SK-N-SH (cell line): Measurements from ENCODE around the gene SPAG8. TPM values are rescaled to one million over a fixed set of nuclear protein-coding genes. Genes with fewer than 3 reads are reported as not detected.

Source experiments
- CTCF ChIA-PET: fragments of 300-600, 350-600 bp; formaldehyde crosslinking; extraction: SDS; loops from one replicate; lab custom pipeline; 2021; lab: Yijun Ruan, JAX
- POLR2A ChIA-PET: fragments of 350-600 bp; sonication (Branson Sonifier 250); formaldehyde crosslinking; extraction: SDS; loops from one replicate; lab custom pipeline; 2020; ENCODE audit warnings: antibody characterized with exemption, inconsistent platforms; lab: Yijun Ruan, JAX
- DNase-seq: peaks from one replicate; pipeline ENCODE4 v3.0.0; 2012
- H2AFZ ChIP-seq: fragments of 200-600 bp; sonication (generic); 2 replicates; pipeline ENCODE4 v1.8.1; 2016; ENCODE audit warnings: antibody characterized with exemption, mild to moderate bottlenecking, low read depth
- H3F3A ChIP-seq: fragments of 200-600 bp; sonication (generic); replicated peaks from 2 replicates; pipeline ENCODE3; 2016; ENCODE audit warnings: antibody characterized with exemption, mild to moderate bottlenecking; ENCODE audit not compliant: insufficient read depth
- H3K27ac ChIP-seq, 2 experiments: fragments of 200-500 bp in 1 of 2; fragments of 200-600 bp in 1 of 2; sonication (Bioruptor generic) in 1 of 2; sonication (generic), shearing (Covaris generic) in 1 of 2; 2 replicates each; pipeline versions ENCODE4 v1.5.1 to v1.6.1; 2014 to 2016; ENCODE audit warnings: low read depth in 2 of 2, inconsistent platforms in 1 of 2, low read length in 1 of 2, mild to moderate bottlenecking in 1 of 2, mixed read lengths in 1 of 2
- H3K27me3 ChIP-seq: fragments of 200-600 bp; sonication (generic), shearing (Covaris generic); 2 replicates; pipeline ENCODE4 v1.6.1; 2016; ENCODE audit warnings: mixed run types; ENCODE audit not compliant: insufficient read depth
- H3K36me3 ChIP-seq, 2 experiments: fragments of 200-500 bp in 1 of 2; fragments of 200-600 bp in 1 of 2; sonication (Bioruptor generic) in 1 of 2; sonication (generic) in 1 of 2; replicated peaks in 1 of 2; 2 replicates each; pipeline versions ENCODE3 to v1.5.1; 2014 to 2016; ENCODE audit warnings: low read length in 1 of 2, mild to moderate bottlenecking in 1 of 2; ENCODE audit not compliant: insufficient read depth in 2 of 2, control insufficient read depth in 1 of 2
- H3K4me1 ChIP-seq, 2 experiments: fragments of 200-500 bp in 1 of 2; fragments of 200-600 bp in 1 of 2; sonication (Bioruptor generic) in 1 of 2; sonication (generic), shearing (Covaris generic) in 1 of 2; 2 replicates each; pipeline versions ENCODE4 v1.5.1 to v1.6.1; 2014 to 2016; ENCODE audit warnings: low read depth in 1 of 2, low read length in 1 of 2, mixed run types in 1 of 2; ENCODE audit not compliant: insufficient read depth in 2 of 2, control insufficient read depth in 1 of 2
- H3K4me2 ChIP-seq: fragments of 200-600 bp; sonication (generic), shearing (Covaris generic); 2 replicates; pipeline ENCODE4 v1.6.1; 2017; ENCODE audit warnings: mixed run types
- H3K4me3 ChIP-seq, 2 experiments: fragments of 200-500 bp in 1 of 2; fragments of 200-600 bp in 1 of 2; sonication (Bioruptor generic) in 1 of 2; sonication (generic), shearing (Covaris generic) in 1 of 2; 2 replicates each; pipeline versions ENCODE4 v1.5.1 to v1.8.1; 2014 to 2016; ENCODE audit warnings: low read depth in 2 of 2, inconsistent platforms in 1 of 2, low read length in 1 of 2, mild to moderate bottlenecking in 1 of 2, mixed read lengths in 1 of 2, moderate library complexity in 1 of 2
- H3K79me2 ChIP-seq: fragments of 200-600 bp; sonication (generic); 2 replicates; pipeline ENCODE4 v1.8.1; 2017; ENCODE audit warnings: mild to moderate bottlenecking; ENCODE audit not compliant: insufficient read depth
- H3K9ac ChIP-seq: fragments of 200-600 bp; sonication (generic); 2 replicates; pipeline ENCODE4 v1.6.1; 2017; ENCODE audit warnings: mixed run types
- H3K9me2 ChIP-seq: fragments of 200-600 bp; sonication (generic); 2 replicates; pipeline ENCODE4 v1.6.1; 2017; ENCODE audit warnings: mixed run types
- H3K9me3 ChIP-seq: fragments of 200-600 bp; sonication (generic); 2 replicates; pipeline ENCODE4 v1.6.1; 2017; ENCODE audit warnings: mixed run types, mild to moderate bottlenecking, moderate library complexity
- H4K20me1 ChIP-seq: fragments of 200-600 bp; sonication (generic); 2 replicates; pipeline ENCODE4 v1.6.1; 2017; ENCODE audit warnings: mild to moderate bottlenecking, mixed run types; ENCODE audit not compliant: insufficient read depth
- FOXJ3 ChIP-seq: sonication (generic); formaldehyde crosslinking; IDR thresholded peaks from 2 replicates; pipeline ENCODE4 v1.5.1; 2020; ENCODE audit warnings: mild to moderate bottlenecking, missing genetic modification reagents
- GABPA ChIP-seq: IDR thresholded peaks from 2 replicates; pipeline ENCODE4 v1.4.0; 2012; ENCODE audit warnings: low read depth, mild to moderate bottlenecking
- GATA2 ChIP-seq: sonication (generic); formaldehyde crosslinking; IDR thresholded peaks from 2 replicates; pipeline ENCODE4 v1.5.0; 2020; ENCODE audit warnings: mild to moderate bottlenecking, missing genetic modification reagents
- IRF3 ChIP-seq: fragments of 150-350 bp; IDR thresholded peaks from 2 replicates; pipeline ENCODE4 v1.6.1; 2016; ENCODE audit warnings: mild to moderate bottlenecking, low read depth, low read length
- NRF1 ChIP-seq: IDR thresholded peaks from 2 replicates; pipeline ENCODE4 v1.6.1; 2012; ENCODE audit warnings: low read depth, mild to moderate bottlenecking, low read length
- RAD21 ChIP-seq: IDR thresholded peaks from 2 replicates; pipeline ENCODE4 v1.6.1; 2012; ENCODE audit warnings: mild to moderate bottlenecking, low read length
- RCOR1 ChIP-seq: fragments of 150-350 bp; IDR thresholded peaks from 2 replicates; pipeline ENCODE4 v1.6.1; 2017; ENCODE audit warnings: antibody characterized with exemption, low read length
- REST ChIP-seq: IDR thresholded peaks from 2 replicates; pipeline ENCODE4 v1.6.1; 2012; ENCODE audit warnings: mild to moderate bottlenecking, low read depth, low read length, moderate library complexity
- RFX5 ChIP-seq: IDR thresholded peaks from 2 replicates; pipeline ENCODE4 v1.6.1; 2012; ENCODE audit warnings: mild to moderate bottlenecking, improper control_type of control experiment, low read length
- USF2 ChIP-seq: fragments of 150-350 bp; IDR thresholded peaks from 2 replicates; pipeline ENCODE4 v1.6.1; 2017; ENCODE audit warnings: antibody characterized with exemption, low read length, low read depth, borderline replicate concordance
- WGBS: methylation state at CpG from one replicate; pipeline ENCODE4 v1.1.6; 2017; ENCODE audit warnings: low lambda C conversion rate; 5-methylcytosine and 5-hydroxymethylcytosine counted together
- polyA plus RNA-seq, 3 experiments: library from polyadenylated mRNA; depleted of rRNA; stranded (reverse); fragments of >200 nt; gene quantifications; 2 replicates each; pipeline ENCODE4 v1.2.3, GENCODE V29; 2012

The SPAG8 gene
- polyA plus RNA-seq, 1 of the 3 experiments (the other 2 are of a cell fraction): 1.5 TPM

GRCh38 chr9:35763181-35763580 lies 48.9 kb downstream of the SPAG8 start (continued):
- TF ChIP-seq RFX5 (no peak), RAD21 (no peak), USF2 (no peak), RCOR1 (no peak), REST (no peak), NRF1 (no peak), GATA2 (CRISPR knock-in tag) (no peak)

GRCh38 chr9:35760651-35761050 lies 51.4 kb downstream of the SPAG8 start:
- DNase-seq: no peak
- Histone ChIP-seq H3K4me2 (peak overlapping the region; percentile 20; the same call in 1 of the 2 replicates), H3K9me3 (no peaks in the 10 kb centered on the region), H3K4me3 (no peak overlapping the region), H3K36me3 (peaks cover 0 to 4% of the 10 kb centered on the region in 2 experiments), H3F3A (peaks cover 14% of the 10 kb centered on the region), H3K27me3 (no peaks in the 10 kb centered on the region), H3K9me2 (no peaks in the 10 kb centered on the region), H3K9ac (no peak overlapping the region; the same call in 1 of the 2 replicates), H3K4me1 (peaks cover 9 to 17% of the 10 kb centered on the region in 2 experiments; a peak in 3 of 4 replicates), H3K27ac (peak overlapping the region in 1 of 2 experiments; percentile 51; a peak in 2 of 4 replicates), H3K79me2 (no peaks in the 10 kb centered on the region), H4K20me1 (no peaks in the 10 kb centered on the region), H2AFZ (no peak overlapping the region)
- WGBS: 80% methylated on average over 2 of the region's 2 CpGs
- ChIA-PET CTCF (interaction anchor here (0.6 to 1.8 kb wide), 9 partner anchors 11 to 285 kb away, joined by 3 to 7 read pairs (median 4); no protein-coding TSS in a partner anchor), POLR2A (no interaction called here)
- no peak for TF ChIP-seq NRF1
- TF ChIP-seq IRF3: no peak
- no peak for TF ChIP-seq GABPA
- no peak for TF ChIP-seq RAD21
- no peak for TF ChIP-seq FOXJ3 (CRISPR knock-in tag)
